OCI-LY3 (cell line): ENCODE measurements around the gene PALLD.

Experiments
- H2AFZ ChIP-seq: fragments of 200-600, 300-600 bp; shearing (Covaris generic); 2 replicates; pipeline ENCODE4 v1.6.0; 2014; ENCODE audit warnings: antibody characterized with exemption, low read depth, low read length
- H3K27ac ChIP-seq: fragments of 200-600, 300-600 bp; sonication (generic); 2 replicates; pipeline ENCODE4 v1.5.1; 2014; ENCODE audit warnings: mild to moderate bottlenecking, low read length, moderate library complexity, mixed read lengths
- H3K27me3 ChIP-seq: fragments of 200-600, 300-600 bp; sonication (generic); 2 replicates; pipeline ENCODE4 v1.6.1; 2014; ENCODE audit warnings: low read depth, low read length, mixed read lengths
- H3K36me3 ChIP-seq: fragments of 200-600, 300-600 bp; sonication (generic); replicated peaks from 2 replicates; pipeline ENCODE3; 2014; ENCODE audit warnings: low read depth, low read length, mixed read lengths
- H3K4me1 ChIP-seq: fragments of 300-600, 200-600 bp; sonication (generic); 2 replicates; pipeline ENCODE4 v1.6.1; 2014; ENCODE audit warnings: low read length, mixed read lengths
- H3K4me2 ChIP-seq: fragments of 200-600, 300-600 bp; sonication (generic); 2 replicates; pipeline ENCODE4 v1.6.1; 2014; ENCODE audit warnings: low read length, mixed read lengths
- H3K4me3 ChIP-seq: fragments of 300-600, 200-600 bp; sonication (generic); 2 replicates; pipeline ENCODE4 v1.5.1; 2014; ENCODE audit warnings: antibody characterized with exemption, mild to moderate bottlenecking, low read length, moderate library complexity
- H3K79me2 ChIP-seq: fragments of 300-600, 200-600 bp; shearing (Covaris generic); 2 replicates; pipeline ENCODE4 v1.6.1; 2014; ENCODE audit warnings: mild to moderate bottlenecking, low read length, mixed read lengths
- H3K9ac ChIP-seq: fragments of 300-600, 200-600 bp; shearing (Covaris generic); 2 replicates; pipeline ENCODE4 v1.6.0; 2014; ENCODE audit warnings: mild to moderate bottlenecking, low read length, moderate library complexity
- H3K9me3 ChIP-seq: fragments of 200-600, 300-600 bp; shearing (Covaris generic); 2 replicates; pipeline ENCODE4 v1.6.1; 2014; ENCODE audit warnings: low read length, mixed read lengths; ENCODE audit not compliant: insufficient read depth
- H4K20me1 ChIP-seq: fragments of 200-600, 300-600 bp; sonication (generic); 2 replicates; pipeline ENCODE4 v1.6.1; 2016; ENCODE audit warnings: low read length, mixed read lengths; ENCODE audit not compliant: insufficient read depth
- EZH2phosphoT487 ChIP-seq: fragments of 200-600 bp; shearing (Covaris generic); IDR thresholded peaks from 2 replicates; pipeline ENCODE4 v1.6.1; 2018; ENCODE audit warnings: antibody characterized with exemption, mixed run types, low read depth
- TF ChIP-seq, protein P1 (sequence below): fragments of 200-600, 300-600 bp; sonication (generic); IDR thresholded peaks from 2 replicates; pipeline ENCODE4 v1.5.1; 2014; ENCODE audit warnings: antibody characterized with exemption, low read length, low read depth

The PALLD gene

DNA sequence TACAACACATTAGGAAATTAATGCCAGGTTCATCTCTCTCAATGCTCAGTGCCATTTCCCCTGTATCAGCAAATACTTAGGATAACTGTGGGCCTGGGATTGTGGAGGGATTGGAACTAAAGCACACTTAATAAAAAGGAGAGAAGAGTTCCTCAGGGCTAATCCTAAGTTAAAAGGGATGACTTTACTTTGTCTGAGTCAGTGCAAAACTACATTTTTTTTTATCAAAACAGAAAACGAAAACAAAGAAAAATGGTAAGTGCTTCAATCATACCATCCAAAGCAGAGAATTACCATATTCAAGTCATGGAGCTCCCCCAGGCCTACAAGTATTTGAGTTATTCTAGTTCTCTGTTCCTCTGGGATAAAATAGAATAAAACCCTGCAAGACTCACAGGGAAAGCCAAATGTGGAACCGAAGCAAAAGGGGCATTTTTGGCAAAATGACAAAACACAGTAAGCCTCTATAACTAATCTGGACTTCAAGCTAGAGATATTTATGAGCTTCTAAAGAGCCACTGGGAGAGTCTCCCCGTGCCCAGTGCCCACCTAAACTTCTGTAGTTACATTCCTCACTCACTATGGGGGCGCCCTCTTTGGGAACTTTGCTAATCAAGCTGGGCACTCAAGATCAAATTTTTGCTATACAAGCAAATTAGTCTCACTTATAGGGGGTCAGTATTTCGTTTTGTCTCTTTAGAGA, 53.4 kb downstream of the PALLD start:
- no peak for TF ChIP-seq EZH2phosphoT487
- TF ChIP-seq, protein P1, sequence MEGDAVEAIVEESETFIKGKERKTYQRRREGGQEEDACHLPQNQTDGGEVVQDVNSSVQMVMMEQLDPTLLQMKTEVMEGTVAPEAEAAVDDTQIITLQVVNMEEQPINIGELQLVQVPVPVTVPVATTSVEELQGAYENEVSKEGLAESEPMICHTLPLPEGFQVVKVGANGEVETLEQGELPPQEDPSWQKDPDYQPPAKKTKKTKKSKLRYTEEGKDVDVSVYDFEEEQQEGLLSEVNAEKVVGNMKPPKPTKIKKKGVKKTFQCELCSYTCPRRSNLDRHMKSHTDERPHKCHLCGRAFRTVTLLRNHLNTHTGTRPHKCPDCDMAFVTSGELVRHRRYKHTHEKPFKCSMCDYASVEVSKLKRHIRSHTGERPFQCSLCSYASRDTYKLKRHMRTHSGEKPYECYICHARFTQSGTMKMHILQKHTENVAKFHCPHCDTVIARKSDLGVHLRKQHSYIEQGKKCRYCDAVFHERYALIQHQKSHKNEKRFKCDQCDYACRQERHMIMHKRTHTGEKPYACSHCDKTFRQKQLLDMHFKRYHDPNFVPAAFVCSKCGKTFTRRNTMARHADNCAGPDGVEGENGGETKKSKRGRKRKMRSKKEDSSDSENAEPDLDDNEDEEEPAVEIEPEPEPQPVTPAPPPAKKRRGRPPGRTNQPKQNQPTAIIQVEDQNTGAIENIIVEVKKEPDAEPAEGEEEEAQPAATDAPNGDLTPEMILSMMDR: peak; percentile 25
- Histone ChIP-seq H3K36me3 (no peaks in the 10 kb centered on the region), H4K20me1 (no peaks in the 10 kb centered on the region), H2AFZ (no peak overlapping the region), H3K27ac (no peak overlapping the region), H3K9ac (no peak overlapping the region), H3K9me3 (no peaks in the 10 kb centered on the region), H3K4me1 (no peaks in the 10 kb centered on the region), H3K27me3 (no peaks in the 10 kb centered on the region), H3K4me2 (no peak overlapping the region), H3K79me2 (no peaks in the 10 kb centered on the region), H3K4me3 (no peak overlapping the region)

DNA sequence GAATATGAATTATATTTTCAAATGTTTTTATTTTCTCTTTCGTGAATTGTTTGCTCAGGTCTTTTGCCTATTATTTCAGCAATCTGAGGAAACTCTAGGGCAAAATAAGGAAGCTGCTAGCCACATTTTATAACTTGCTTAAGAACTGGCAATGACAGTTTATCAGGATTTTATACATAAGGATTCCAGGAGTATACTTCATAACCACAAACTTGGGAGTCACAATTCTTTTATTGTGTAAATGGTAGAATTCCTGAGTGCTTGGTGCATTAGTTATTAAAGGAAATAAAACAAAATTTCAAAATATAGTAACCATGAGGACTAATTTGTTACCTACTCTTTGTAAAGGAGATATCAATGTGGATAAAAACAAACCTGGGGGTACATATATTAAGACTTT, 54.4 kb downstream of the PALLD start:
- no peak overlapping the region for H2AFZ ChIP-seq
- no peaks in the 10 kb centered on the region for H4K20me1 ChIP-seq
- H3K9me3 ChIP-seq: no peaks in the 10 kb centered on the region
- no peaks in the 10 kb centered on the region for H3K36me3 ChIP-seq
- no peak overlapping the region for H3K4me3 ChIP-seq
- no peaks in the 10 kb centered on the region for H3K4me1 ChIP-seq
- no peaks in the 10 kb centered on the region for H3K27me3 ChIP-seq
- H3K9ac ChIP-seq: no peak overlapping the region
- no peak overlapping the region for H3K27ac ChIP-seq
- no peaks in the 10 kb centered on the region for H3K79me2 ChIP-seq
- TF ChIP-seq, protein P1: no peak
- no peak for TF ChIP-seq EZH2phosphoT487
- H3K4me2 ChIP-seq: no peak overlapping the region

DNA sequence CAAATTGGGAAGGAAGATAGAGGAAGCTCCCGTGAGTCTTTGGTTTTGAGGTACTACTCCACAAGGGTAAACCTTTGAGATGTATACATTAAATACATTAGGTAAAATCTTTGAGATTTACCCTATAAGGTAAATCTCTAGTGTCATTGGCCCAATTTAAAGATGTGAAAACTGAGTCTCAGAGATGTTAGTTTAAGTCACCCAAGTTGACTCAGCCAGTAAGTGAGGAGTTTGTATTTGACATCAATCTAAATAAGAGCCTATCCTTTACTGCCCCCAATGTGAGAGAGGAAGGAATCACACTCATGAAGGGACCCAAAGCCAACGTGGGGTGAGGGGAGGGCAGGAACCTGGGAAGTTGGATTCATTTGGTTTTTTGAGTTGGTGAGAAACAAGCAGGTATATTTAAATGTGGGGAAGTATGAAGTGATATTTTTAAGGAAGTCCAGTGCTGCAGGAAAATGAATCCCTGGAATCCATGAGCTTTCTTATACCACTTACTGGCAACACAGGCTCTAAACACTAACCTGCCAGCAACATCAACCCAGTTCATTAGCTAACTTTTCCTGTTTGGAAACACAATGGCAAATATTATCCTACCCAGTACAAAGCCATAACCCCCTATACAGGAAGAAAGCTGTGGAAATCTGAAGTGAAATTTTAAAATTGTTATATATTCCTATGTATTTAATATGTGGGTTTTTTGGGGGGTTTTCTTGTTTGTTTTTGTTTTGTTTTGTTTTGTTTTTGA, 55.3 kb downstream of the PALLD start:
- Histone ChIP-seq H3K4me3 (no peak overlapping the region), H3K79me2 (no peaks in the 10 kb centered on the region), H3K9me3 (no peaks in the 10 kb centered on the region), H2AFZ (no peak overlapping the region), H4K20me1 (no peaks in the 10 kb centered on the region), H3K9ac (no peak overlapping the region), H3K27ac (no peak overlapping the region), H3K36me3 (no peaks in the 10 kb centered on the region), H3K4me1 (no peaks in the 10 kb centered on the region), H3K27me3 (no peaks in the 10 kb centered on the region), H3K4me2 (no peak overlapping the region)
- TF ChIP-seq, protein P1: peak; percentile 52
- TF ChIP-seq EZH2phosphoT487: no peak

DNA sequence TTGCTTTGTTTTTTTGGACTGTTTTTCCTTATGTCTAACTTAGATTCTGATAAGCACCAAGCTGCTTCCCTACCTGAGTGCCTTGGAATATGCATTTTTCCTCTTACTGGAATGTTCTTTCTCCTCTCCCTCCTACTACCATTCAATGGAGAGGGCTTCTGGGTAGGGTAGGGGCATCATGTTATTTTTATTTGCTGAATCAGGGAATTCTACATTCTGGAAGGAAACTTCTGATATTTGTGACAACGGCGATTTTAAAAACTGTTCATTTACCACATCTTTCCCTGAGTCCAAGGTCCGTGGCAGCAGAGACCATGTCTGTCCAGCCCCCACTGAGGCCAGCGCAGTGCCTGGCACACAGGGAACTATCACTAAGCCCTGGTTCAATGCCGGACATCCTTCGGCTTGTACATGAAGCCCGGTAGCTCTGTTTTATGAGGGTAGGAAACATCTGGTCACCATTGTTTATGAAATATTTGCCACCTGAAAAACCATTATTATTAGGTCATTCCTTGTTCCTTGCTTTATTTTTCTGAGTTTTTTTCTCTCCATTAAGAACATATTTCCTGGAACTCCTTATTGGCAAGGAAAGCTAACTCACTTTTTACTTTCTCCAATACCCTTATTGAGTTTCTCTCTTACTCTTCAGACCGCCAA, 57.0 kb downstream of the PALLD start:
- H3K9me3 ChIP-seq: no peaks in the 10 kb centered on the region
- no peaks in the 10 kb centered on the region for H3K36me3 ChIP-seq
- no peak overlapping the region for H3K27ac ChIP-seq
- no peaks in the 10 kb centered on the region for H3K4me1 ChIP-seq
- no peak overlapping the region for H3K4me2 ChIP-seq
- no peaks in the 10 kb centered on the region for H3K27me3 ChIP-seq
- H3K79me2 ChIP-seq: no peaks in the 10 kb centered on the region
- H2AFZ ChIP-seq: no peak overlapping the region
- TF ChIP-seq, protein P1: no peak
- TF ChIP-seq EZH2phosphoT487: no peak
- no peak overlapping the region for H3K4me3 ChIP-seq
- H4K20me1 ChIP-seq: no peaks in the 10 kb centered on the region
- no peak overlapping the region for H3K9ac ChIP-seq
